Heart left ventricle (tissue), 13 donors: ENCODE results near the gene RANGAP1.

Experiments used
- POLR2A ChIP-seq, 2 donors: fragments of 450-650 bp; IDR thresholded peaks; one replicate each; pipeline ENCODE4 v1.6.1; 2017; ENCODE audit warnings: antibody characterized with exemption in 2 of 2, mild to moderate bottlenecking in 2 of 2, moderate library complexity in 2 of 2
- TF ChIP-seq, protein P1 (sequence below), 12 donors: fragments of 200-600 bp; sonication (generic) in 4 of 12; IDR thresholded peaks; one replicate each; pipeline versions ENCODE4 v1.5.0 to v1.8.0; 2018 to 2022; ENCODE audit warnings: antibody characterized with exemption in 12 of 12, mild to moderate bottlenecking in 5 of 12
- donor health status: ischemic (EF 13 %, LVEDD 7.1; RV severe dilation, severe dysfunction).
- donor health status: DM: no; HTN: yes; CAD: no.
- donor health status: DM: no; HTN: no; CAD: no.
- donor health status: ischemic (EF 25% LVEDD 6.9; RV normal size, moderate dysfunction).
- donor health status: ischemic (EF 25% LVEDD 5.7; RV mildly dilated, moderate dysfunction).
- donor health status: ischemic (EF 35%, LVEDD 5.7; RV mildly dilated, moderate dysfunction).
- donor health status: nonischemic (EF 11% LVEDD 7.7; RV severe dilation, severe dysfunction).
- donor health status: DM: yes; HTN: yes; CAD: no.
- donor health status: PGD.
- donor health status: ischemic (EF 29% LVEDD 5.4; RV normal size, mild dysfunction).
- donor health status: nonischemic (EF 23%, LVEDD 6.1; RV moderate dilation, normal function).

DNA sequence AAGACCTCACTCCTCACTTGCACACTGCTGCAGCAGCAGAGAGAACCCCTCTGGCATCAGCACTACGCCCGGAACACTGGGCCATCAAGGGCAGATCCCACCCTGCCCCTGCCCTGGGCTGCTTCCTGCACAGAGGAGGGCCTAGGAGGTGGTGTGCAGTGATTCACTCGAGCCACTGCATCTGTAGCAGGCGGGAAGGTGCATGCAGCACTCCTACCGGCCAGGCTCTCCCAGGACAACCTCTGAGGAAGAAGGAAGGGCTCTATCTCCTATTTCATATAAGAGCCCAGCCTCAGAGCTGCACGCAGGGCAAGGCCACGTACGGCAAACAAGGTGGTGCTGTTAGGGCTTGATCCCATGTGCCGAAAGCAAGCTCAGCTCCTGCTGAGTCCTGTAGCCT, 14.2 kb downstream of the RANGAP1 start:
- TF ChIP-seq, protein P1, sequence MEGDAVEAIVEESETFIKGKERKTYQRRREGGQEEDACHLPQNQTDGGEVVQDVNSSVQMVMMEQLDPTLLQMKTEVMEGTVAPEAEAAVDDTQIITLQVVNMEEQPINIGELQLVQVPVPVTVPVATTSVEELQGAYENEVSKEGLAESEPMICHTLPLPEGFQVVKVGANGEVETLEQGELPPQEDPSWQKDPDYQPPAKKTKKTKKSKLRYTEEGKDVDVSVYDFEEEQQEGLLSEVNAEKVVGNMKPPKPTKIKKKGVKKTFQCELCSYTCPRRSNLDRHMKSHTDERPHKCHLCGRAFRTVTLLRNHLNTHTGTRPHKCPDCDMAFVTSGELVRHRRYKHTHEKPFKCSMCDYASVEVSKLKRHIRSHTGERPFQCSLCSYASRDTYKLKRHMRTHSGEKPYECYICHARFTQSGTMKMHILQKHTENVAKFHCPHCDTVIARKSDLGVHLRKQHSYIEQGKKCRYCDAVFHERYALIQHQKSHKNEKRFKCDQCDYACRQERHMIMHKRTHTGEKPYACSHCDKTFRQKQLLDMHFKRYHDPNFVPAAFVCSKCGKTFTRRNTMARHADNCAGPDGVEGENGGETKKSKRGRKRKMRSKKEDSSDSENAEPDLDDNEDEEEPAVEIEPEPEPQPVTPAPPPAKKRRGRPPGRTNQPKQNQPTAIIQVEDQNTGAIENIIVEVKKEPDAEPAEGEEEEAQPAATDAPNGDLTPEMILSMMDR (IDR thresholded peaks at IDR 0.05) = no peak
- no peak for TF ChIP-seq POLR2A (IDR thresholded peaks at IDR 0.05)
